Fibroblast of the conjunctiva (primary cell): ENCODE data around the gene CALML5.
A peak's percentile ranks its signal among the peaks of the same experiment; 100 is the strongest.
"Not testable (repeated sequence)": the region's sequence is repeated elsewhere in the genome, so short reads cannot be mapped to it uniquely, and the experiment has no call there.

ENCODE experiments used
- DNase-seq: peaks from one replicate; pipeline ENCODE4 v3.0.0-alpha.2; 2010; ENCODE audit warnings: low read depth

The CALML5 gene

GRCh38 chr10:5481121-5481520 is 18.2 kb downstream of the CALML5 start:
- DNase-seq: no peak

DNA sequence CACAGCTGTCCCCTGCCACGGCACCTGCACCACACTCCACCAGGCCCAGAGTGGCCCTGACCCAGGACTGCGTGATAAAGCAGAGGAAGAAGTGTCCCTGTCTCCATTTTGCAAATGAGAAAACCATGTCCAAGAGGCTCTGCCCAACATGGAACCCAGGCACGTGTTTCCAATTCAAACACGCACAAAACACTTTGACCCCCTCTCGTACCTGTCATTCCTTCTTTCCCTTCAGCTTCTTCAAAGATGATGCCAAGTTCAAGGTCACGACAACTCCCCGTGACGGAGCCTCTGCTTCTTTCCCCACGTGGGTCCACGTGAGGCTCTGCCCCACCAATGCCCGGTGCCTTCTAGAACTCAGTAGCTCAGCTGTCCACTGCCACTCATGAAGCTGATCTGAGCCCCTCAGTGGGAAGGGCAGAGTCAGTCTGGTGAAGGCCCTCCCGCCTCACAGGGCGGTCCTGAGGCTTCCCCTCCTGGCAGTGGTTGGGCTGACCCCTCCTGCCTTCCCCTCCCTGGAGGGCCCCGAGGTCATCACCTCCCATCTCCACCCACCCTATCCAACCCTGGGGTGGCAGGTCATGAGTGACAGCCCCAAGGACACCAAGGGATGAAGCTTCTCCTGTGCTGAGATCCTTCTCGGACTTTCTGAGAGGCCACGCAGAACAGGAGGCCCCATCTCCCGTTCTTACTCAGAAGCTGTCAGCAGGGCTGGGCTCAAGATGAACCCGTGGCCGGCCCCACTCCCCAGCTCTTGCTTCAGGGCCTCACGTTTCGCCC is 19.0 kb downstream of the CALML5 start:
- no peak for DNase-seq

GRCh38 chr10:5479481-5480161 is 19.7 kb downstream of the CALML5 start:
- no peak for DNase-seq

GRCh38 chr10:5478694-5479305 is 20.6 kb downstream of the CALML5 start:
- no peak for DNase-seq

GRCh38 chr10:5477948-5478693 is 21.2 kb downstream of the CALML5 start:
- no peak for DNase-seq

- DNase-seq: peak; percentile 17
Observed at GRCh38 chr10:5476918-5477525, 22.3 kb downstream of the CALML5 start.

- DNase-seq: not testable (repeated sequence)
Observed at GRCh38 chr10:5475974-5476807, 23.2 kb downstream of the CALML5 start.

- not testable (repeated sequence) for DNase-seq
Observed at GRCh38 chr10:5475088-5475487, 24.3 kb downstream of the CALML5 start.

- DNase-seq: not testable (repeated sequence)
Observed at GRCh38 chr10:5474642-5475041, 24.7 kb downstream of the CALML5 start.

DNA sequence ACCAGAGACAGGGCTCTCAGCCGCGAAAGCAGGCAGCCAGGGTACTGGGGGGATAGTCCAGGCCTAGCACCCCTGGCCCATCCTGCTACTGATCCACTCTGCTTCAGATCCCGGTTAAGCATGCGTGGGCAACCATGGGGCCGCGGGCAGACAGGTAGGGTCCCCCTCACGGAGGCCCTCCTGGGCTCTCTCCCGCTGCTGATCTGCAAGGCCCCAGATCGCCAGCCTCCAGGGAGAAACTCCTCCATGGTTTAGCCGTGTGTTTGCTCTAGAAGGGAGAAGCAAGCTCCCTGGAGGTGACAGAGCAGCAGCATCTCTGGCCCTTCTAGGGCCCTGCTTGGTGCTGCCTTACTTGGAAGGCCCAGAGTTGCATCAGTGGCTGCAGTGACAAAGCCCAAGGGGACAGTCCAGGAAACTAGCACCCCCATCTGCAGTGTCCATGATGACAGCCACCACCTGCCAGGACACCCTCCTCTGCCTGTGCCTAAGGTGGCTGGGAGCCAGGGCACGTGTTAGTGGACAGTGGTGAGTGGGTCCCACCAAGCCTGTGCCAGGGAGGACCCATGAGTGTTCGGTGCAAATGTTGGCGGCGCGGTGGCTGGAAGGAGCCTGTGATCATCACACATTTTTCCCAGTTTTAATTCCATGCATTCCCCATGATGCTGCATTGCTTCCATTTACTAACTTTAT is 29.2 kb downstream of the CALML5 start:
- DNase-seq: no peak

GRCh38 chr10:5469353-5470061 is 29.9 kb downstream of the CALML5 start:
- no peak for DNase-seq

- DNase-seq: no peak
Observed at GRCh38 chr10:5468262-5469106, 30.9 kb downstream of the CALML5 start.

DNA sequence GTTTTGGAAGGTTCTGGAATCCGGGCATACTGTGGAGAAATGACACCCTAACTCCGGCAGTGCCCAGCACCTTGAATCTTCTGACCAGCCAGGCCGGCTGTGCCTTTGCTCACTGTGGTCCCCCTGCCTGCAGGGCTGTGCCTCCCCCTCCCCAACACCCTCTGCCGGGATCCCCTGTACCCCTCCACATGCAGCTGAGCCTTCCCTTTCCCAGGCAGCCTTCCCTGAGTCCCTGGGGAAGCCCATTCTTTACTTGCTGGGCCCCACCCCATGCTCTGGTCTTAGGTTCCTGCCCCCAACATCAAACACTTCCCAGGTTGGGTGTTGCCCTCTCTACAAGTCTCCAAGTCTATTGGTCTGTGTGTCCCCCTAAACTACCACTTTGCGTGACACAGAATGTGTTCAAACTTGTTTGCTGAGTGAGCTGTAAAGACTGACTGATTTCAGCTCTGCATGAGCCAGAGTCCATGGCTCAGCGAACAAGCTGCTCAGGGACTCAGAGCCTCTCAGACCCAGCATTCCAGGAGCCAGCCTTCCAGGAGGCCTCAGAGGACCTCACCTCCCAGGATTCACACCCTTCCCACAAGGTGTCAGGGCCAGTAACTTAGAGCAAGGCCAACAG is 31.6 kb downstream of the CALML5 start:
- no peak for DNase-seq

DNA sequence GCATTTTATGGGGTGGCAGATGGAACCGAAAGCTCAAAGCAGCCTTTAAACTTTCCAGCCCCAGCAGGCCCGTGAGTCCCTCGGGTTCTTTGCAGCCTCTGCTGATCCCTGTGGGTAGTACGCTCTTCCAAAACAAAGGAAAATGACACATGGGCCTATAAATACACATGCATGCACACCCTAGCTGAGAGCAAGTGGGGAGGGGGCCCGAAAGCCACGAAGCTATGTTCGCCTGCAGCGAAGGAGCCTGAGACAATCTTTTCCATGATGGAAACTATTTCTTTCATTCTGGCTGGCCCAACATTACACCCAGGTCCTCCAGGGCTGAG is 32.2 kb downstream of the CALML5 start:
- no peak for DNase-seq

DNA sequence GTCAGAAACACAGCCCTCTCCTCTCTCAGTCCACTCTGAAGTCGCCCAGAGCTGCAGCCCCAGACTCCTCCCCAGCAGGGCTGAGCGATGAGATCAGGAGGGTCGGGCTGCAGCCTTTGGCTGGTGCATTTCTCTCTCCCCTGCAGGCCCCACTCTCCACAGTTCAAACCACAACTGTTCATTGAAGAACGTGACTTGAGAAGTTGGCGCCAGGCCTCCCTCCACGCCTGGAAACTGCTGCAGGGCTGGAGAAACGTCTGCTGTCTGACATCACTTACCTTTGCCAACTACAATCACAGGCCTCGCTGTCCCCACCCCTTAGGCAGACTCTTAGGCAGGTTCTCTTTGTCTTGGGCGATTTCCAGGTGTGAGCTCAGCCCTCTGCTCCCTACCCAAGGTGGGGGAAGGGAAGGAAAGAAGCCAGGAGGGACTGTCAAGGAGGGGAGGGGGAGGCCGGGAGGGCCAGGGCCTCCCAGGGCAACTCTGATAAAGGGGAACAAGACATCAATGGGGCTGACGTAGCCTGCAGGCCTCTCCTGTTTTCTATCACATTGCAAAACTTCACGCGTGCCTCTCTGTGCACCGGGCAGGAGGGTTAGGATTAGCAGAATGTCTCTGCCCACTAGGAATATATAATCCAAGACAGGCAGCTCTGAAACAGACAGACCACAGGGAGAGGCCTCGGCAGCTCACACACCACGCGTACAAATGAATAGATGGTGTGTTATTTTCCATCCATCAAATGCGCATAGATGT is 32.7 kb downstream of the CALML5 start:
- peak; percentile 70 for DNase-seq

- DNase-seq: no peak
Observed at GRCh38 chr10:5465976-5466450, 33.4 kb downstream of the CALML5 start.

DNA sequence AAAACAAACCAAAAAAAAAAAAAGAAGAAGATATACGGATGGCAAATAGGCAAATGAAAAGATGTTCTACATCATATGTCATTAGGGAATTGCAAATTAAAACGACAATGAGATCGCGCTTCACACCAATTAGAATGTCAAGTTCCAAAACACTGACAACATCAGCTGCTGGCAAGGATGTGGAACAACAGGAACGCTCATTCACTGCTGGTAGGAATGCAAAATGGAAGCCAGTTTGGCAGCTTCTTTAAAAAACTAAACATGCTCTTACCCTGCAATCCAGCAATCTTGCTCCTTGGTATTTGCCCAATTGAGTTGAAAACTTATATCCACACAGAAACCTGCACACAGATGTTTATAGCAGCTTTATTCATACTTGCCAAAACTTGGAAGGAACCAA is 34.8 kb downstream of the CALML5 start:
- DNase-seq: no peak

- DNase-seq: no peak
Observed at GRCh38 chr10:5462841-5463293, 36.5 kb downstream of the CALML5 start.
